Stimulated activated CD8-positive, alpha-beta memory T cell treated with anti-CD3 and anti-CD28 coated beads, Interleukin-7, amount 100 ng/mL, for 1 hour (primary cell): Measurements from ENCODE around the gene SLC3A2.
A peak's percentile ranks its signal among the peaks of the same experiment; 100 is the strongest.
"Not testable (repeated sequence)": the region's sequence is repeated elsewhere in the genome, so short reads cannot be mapped to it uniquely, and the experiment has no call there.

Experiments
- DNase-seq, 2 donors: peaks; one replicate each; pipeline ENCODE4 v3.0.0-alpha.2; 2020; ENCODE audit warnings: low read depth in 2 of 2

Gene SLC3A2

DNA sequence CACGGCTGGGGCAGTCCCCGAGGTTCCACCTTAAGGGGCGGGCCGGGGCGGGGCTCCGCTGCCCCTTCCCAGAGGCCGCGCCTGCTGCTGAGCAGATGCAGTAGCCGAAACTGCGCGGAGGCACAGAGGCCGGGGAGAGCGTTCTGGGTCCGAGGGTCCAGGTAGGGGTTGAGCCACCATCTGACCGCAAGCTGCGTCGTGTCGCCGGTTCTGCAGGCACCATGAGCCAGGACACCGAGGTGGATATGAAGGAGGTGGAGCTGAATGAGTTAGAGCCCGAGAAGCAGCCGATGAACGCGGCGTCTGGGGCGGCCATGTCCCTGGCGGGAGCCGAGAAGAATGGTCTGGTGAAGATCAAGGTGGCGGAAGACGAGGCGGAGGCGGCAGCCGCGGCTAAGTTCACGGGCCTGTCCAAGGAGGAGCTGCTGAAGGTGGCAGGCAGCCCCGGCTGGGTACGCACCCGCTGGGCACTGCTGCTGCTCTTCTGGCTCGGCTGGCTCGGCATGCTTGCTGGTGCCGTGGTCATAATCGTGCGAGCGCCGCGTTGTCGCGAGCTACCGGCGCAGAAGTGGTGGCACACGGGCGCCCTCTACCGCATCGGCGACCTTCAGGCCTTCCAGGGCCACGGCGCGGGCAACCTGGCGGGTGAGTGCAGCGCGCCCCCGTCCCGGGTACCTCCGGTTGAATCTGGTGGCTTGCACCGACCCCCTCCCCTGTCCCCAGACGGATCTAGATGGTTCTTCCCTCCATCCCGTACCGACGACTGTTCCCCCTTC, at the start of gene SLC3A2:
SLC3A2 (plus strand) TSS at position 94 of the 776 bp plus-strand sequence; CDS start at position 222, 128 bp downstream.
- peak; percentile 68 to 71 for DNase-seq

DNA sequence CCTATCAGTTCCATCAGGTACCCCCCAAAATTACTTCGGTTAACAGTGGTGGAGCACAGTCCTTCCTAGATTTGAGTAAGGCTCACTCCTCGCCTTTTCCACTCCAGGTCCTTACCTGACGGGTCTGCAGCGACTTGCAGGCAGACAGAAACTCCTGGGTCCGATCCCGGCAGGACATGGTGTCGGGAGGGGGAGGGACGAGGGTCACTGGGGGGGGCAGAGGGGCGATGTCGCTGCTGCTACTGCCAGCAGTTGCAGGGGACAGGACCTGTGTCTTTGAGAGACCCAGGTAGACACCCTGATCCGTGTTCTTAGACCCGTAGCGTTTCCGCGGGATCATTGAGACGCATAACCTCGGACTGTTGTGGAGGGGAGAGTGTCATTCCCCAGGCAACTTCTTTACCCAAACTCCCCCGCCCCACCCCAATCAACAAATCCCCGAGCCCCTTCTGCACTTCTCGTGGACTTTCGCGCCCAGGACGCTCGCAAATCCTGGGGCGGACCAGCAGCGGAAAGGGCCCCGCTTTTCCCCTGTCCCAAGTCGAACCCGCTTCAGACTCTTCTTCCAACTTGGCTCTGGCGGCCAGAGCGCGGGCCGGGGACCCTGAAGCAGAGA, 49.7 kb upstream of the SLC3A2 start:
- no peak for DNase-seq

DNA sequence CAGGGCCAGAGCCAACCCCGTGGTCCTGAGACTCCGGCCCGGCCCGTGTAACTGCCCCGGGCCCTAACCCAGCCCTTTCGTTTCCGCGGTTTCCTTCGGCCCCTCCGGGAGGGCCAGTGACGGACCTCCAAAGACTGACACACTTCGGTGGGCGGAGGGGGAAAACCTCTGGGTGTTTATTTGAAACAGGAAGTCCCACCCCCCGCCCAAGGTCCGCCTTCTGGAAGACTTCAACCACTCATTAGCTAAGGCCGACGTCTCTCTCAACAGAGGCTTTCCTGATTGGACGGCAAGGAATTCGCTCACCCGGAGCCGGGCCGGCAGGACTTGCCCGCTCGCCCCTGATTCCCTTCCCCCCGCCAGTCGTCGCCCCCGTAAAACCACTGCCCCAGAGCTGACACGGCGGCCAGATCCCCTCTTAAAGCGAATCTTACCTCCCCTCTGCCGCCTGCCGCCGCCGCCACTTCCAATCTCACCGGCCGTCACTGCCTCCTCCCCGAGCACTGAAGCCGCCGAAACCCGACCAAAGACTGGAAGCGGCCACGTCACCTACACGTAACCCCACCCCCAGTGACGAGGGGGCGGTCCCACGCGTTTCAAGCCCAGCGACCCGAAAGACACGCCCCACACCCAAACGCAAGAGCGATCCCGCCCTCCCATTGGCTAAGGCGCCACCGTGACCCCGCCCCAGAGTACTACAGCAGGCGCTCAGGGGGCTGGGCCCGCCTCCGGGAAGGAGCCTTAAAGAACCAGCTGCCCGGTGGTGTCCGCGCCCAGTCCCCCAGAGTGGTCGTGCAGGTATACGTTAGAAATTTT, 49.0 kb upstream of the SLC3A2 start, which contains the start of gene STX5:
STX5 (minus strand) TSS at position 532 of the 816 bp plus-strand sequence. CDS start 808 bp downstream, outside the sequence.
- peak; percentile 98 to 99 for DNase-seq

DNA sequence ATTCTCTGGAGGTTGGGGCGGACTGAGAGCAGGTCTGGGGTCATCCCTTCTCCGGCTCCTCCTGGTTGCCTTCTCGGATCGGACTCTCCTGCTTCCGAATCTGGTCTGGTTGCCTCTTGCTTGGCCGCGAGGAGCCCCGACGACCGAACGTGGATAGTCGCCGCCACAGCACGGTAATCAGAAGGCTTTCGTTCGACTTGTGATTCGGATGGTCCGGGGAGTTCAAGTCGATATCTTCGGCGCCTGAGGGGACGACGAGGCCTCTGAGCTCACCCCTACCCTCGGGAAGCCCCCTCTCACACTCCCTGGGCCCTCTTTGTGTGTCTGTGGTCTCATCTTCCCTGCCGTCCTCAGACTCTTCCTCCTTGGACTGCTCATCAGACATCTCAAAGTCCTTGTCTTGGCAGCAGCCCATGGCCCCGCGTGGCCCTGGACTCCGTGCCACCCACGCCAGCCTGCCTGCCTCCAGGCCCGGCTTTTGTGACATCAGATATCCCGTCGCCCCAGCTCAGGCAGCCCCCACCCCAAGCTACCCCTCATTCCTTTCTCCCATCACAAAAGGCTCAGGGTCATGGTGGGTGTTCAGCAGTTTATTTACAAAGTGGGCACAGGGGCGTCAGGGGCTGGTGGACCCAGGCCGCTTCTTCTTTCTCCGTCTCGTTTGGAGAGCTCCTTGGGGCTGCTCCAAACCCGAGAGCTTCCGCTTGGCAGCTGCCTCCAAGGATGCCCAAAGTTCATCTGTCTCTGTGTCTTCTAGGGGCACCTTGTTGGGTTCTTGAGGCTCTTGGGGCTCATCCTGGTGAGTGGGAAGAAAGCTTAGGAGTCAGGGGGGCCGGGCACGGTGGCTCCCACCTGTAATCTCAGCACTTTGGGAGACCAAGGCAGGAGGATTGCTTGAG, 48.1 kb upstream of the SLC3A2 start, which contains the start of gene TEX54:
TEX54 (minus strand) TSS at position 506 of the 899 bp plus-strand sequence.
- DNase-seq, result peak in 1 of 2 donors; percentile 2

DNA sequence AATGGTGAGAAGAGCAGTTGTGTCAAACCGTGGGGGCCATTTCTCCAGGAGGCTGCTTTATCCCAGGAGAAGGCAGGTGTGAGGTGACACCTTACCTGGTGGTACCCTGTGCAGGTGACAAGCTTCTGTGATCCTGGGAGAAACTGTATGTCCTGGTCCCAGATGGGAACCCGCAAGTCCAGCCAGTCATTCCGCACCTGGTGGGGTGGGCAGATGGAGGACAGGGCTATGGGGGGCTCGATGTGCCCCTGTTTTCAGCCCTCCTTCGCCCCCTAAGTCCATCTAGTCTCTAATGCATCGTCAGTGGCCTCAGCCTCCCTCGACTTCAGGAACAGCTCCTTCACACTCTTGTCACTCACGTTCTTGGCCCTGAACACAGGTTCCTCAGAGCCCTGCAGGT, 45.4 kb upstream of the SLC3A2 start:
- DNase-seq, result no peak

DNA sequence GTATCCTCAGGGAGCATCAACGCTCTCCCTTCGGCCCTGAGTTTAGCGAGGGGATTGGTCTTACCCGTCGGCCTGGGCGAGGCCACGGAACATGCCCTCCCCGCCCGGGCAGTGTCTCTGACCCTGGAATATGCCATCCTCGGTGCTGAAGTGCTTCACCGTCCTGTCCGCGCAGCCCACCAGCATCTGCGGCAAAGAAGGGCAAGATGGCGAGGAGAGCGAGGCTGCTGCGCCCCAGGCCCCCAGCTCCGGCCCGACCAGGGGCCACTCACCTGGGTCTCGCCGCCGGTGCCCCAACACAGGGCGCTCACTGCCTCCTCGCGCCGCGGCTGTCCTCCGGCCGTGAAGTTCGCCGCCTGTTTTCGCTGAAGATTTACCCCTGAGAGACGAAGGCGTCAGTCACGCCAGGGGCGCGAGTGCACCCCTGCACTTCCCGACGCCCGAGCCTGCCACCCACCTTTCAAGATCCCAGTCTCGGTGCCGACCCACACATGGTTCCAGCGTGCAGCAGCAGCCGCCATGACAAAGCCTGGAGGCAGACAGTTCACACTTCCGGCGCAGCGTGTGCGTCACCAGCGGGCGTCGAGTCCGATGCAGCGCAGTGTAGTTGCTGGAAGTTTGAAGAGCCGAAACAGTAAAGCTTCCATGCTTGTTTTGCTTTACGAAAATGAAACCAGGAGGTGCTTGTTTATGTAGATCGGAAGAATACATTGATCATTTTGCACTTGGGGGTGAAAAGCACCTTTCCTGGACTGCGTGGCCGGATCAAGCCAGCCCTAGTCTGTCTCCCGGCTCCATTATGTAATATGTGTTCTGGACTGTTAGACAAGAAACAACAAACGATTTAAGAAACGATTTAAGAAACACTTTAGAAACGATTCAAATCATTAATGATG, 41.4 kb upstream of the SLC3A2 start, which contains the start of gene WDR74:
WDR74 (minus strand) TSS at position 541 of the 896 bp plus-strand sequence; CDS start at position 521, 20 bp downstream.
- DNase-seq, result peak; percentile 78 to 80

DNA sequence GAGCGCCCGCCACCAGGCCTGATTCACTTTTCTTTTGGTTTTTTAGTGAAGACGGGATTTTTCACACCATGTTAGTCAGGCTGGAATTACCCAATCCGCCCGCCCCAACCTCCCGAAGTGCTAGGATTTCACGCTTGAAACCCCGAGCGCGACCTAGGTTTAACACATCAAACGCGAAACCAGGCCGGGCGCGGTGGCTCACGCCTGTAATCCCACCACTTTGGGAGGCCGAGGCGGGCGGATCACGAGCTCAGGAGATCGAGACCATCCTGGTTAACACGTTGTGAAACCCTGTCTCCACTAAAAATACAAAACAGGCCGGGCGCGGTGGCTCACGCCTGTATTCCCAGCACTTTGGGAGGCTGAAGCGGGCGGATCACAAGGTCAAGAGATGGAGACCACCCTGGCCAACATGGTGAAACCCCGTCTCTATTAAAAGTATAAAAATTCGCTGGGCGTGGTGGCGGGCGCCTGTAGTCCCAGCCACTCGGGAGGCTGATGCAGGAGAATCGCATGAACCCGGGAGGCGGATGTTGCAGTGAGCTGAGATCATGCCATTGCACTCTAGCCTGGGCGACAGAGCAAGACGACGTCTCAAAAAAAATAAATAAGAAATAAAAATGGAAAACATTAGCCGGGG, 39.9 kb upstream of the SLC3A2 start:
- DNase-seq, result peak; percentile 45 to 46

DNA sequence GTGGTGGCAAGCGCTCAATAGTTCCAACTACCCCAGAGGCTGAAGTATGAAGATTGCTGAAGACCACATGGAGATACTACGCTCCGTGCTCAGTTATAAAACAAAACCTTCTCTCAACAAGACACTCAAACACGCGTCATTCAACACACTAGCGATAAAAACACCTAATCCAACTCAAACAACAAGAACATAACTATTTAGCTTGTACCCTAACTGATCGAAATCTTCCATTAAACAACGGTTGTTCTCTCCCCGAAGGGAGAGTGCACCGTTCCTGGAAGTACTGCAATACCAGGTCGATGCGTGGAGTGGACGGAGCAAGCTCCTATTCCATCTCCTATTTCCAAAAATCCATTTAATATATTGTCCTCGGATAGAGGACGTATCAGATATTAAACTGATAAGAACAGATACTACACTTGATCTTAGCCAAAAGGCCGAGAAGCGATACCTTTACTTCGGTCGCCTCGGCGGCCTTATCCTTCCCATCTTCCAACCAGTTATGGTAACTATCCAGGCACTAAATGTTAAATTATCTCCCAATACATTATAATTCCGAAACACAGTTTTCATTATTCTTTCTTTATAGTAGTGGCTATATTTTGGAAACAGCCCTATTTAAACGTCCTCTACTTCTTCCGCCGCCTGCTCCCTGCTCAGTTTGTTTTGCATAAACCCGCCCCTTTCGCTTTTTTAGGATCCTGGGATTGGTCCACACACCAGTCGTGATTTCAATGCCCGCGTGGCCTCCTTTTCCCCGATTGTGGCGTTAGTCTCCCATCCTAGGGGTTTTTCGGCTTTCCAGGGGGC, 39.1 kb upstream of the SLC3A2 start:
- peak; percentile 66 to 68 for DNase-seq

DNA sequence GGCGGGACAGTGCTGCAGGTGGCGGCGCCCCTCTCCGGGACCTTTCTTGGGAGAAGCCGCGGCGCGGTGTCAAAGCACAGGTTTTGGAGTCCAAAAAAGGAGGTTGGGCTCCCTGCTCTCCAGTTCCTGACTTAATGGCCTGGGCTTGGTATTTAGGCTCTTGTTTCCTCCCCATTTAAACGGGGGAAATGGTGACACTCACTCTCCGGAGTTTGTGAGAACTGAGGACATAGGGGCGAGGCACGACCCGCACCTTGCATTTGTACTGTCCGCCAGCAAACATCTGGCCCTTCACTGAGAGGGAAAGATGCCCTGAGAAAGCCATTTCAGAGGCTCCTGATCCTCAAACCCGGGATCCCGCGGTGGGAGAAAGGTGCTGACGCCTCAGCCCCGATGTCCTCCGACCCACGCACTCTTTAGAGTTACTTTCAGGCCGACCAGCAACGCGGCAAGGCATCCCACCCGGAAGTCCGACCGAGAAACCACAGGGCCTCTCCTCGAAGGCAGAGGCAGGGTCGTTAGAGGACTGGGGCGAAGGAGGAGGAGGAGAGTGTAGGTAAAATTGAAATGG, 38.4 kb upstream of the SLC3A2 start:
- DNase-seq, result no peak

DNA sequence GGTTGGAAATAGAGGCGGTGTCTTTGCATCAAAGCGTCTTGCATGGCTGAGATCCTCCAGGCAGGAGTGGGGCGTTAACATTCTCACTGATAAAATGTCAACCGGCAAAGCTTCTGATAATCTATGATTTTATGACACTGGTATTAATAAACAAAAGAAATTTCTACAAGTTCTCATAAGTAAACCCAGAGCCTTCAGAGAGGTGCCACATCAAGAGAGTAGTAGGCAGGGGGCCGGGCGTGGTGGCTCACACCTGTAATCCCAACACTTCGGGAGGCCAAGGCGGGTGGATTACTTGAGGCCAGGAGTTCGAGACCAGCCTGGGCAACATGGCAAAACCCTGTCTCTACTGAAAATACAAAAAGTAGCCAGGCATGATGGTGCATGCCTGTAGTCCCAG, 37.8 kb upstream of the SLC3A2 start:
- not testable (repeated sequence) for DNase-seq

DNA sequence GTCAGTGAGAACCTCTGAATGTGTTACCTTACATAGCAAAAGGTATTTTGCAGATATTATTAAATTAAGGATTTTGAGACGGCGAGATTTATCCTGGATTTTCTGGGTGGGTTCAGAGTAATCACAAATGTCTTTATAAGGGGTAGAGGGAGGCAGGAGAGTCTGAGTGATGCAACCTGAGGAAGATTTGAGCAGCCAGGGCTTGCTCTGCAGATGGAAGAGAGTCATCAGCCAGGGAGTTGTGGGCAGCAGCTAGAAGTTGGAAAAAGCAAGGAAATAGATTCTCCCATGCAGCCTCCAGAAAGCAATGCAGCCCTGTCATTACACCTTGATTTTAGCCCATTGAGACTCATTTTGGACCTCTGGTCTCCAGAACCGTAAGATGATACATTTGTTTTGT, 37.2 kb upstream of the SLC3A2 start:
- no peak for DNase-seq

DNA sequence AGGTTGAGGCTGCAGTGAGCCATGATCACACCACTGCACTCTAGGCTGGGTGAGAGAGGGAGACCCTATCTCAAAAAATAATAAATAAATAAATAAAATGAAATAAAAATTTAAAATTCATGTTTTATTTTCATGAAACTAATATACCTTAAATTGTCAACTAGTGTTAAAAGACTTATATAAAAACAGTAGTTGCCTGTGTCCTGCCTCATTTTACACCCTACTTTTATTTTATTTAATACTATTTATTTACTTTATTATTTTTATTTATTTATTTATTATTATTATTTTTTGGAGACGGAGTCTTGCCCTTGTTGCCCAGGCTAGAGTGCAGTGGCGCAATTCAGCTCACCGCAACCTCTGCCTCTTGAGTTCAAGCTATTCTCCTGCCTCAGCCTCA, 36.5 kb upstream of the SLC3A2 start:
- DNase-seq, result no peak

DNA sequence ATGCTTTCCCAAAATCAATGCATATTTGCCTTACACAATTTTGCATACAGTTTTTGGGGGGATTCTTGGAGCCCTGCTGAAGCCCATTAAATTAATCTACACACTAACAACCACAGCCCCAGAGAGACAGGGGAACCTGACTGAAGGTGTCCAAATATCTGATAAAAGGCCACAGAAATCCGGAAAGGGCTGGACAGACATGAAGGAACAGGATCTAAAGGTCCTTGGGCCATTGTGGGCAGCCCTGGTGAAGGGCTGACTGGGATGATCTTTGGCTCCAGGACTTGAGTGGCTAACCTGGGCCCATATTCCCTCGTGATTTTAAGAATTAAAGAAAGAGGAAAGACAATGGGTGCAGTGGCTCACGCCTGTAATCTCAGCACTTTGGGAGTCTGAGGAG, 34.5 kb upstream of the SLC3A2 start:
- no peak for DNase-seq

DNA sequence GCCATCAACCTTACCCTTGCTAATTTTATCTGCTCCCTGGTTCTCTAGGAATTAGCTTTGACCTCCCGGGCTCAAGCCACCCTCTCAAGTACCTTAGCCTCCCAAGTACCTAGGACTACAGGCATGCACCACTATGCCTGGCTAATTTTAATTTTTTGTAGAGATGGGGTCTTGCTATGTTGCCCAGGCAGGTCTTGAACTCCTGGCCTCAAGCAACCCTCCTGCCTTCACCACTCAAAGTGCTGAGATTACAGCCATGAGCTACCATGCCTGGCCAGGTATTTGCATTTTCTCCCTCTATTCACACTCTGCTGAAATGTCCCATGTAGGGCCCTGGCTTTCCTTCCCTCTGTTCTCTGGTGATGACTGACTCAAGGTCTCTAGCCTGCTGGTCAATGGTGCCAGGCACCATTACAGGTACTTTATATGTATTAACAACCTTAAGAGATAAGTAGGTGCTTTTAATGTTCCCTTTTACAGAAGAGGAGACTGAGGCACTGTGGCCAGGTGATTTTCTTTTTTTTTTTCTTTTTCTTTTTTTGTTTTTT, 32.9 kb upstream of the SLC3A2 start:
- DNase-seq, result no peak

DNA sequence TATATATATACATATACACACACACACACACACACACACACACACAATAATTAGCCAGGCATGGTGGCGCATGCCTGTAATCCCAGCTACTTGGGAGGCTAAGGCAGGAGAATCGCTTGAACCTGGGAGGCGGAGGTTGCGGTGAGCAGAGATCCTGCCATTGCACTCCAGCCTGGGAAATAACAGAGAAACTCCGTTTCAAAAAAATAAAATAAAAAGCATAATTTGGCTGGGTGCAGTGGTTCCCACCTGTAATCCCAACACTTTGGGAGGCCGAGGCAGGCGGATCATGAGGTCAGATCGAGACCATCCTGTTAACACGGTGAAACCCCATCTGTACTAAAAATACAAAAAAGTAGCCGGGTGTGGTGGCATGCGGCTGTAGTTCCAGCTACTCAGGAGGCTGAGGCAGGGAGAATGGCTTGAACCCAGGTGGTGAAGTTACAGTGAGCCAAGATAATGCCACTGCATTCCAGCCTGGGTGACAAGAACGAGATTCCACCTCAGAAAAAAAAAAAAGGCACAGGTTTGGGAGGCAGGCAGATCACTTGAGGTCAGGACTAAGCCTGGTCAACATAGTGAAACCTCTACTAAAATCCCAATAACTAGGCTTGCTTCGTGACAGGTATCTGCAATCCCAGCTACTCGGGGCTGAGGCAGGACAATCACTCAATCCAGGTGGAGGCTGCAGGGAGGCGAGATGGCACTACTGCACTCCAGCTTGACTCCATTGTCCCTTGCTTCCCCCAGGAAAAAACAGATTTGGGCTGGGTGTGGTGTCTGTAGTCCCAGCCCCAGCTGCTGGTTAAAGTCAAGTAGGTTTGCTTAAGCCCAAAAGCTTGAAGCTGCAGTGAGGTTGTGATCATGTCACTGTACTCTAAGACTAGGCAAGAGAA, 29.5 kb upstream of the SLC3A2 start:
- DNase-seq, result no peak

DNA sequence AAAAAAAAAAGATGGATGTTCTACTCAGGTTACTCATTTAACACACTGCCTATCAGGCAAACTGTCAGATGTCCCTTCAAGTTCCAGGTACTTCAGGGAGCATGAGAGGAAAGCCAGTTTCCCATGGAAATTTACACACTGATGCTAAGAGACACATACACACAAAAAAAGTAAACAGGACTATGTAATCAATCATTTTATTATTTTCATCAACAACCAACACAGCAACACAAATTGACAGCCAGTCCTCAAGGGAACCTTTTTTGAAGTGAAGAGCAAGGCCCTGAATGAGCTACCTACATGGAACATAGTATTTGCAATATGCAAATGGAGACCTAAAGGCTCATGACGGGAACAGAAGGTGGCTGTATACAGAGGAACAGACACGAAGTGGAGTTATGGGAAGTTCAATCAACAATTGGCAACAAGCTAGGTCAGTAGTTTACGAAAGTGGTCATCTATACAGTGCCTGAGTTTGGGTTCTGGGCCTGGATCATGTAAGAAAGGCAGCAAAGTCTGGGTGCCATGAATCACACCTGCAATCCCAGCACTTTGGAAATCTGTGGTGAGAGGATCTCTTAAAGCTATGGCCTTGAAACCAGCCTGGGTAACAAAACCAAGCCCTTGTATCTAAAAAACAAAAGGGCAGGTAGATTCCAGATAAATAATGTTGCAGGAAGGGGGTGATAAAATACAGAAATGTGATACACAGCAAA, 28.7 kb upstream of the SLC3A2 start:
- no peak for DNase-seq
